IPS-18c (cell line): Measurements from ENCODE around the gene NCKAP1.
"Not testable (repeated sequence)": the region's sequence is repeated elsewhere in the genome, so short reads cannot be mapped to it uniquely, and the experiment has no call there.

Experiments used
- H3K4me3 ChIP-seq: 2 replicates; pipeline ENCODE4 v1.7.0; 2013; ENCODE audit warnings: low read depth, mild to moderate bottlenecking, low read length, moderate library complexity; ENCODE audit not compliant: insufficient read depth
- H3K9me3 ChIP-seq: one replicate; pipeline ENCODE4 v1.6.1; 2013; ENCODE audit warnings: mild to moderate bottlenecking, low read length, moderate library complexity; ENCODE audit not compliant: control insufficient read depth, insufficient read depth

NCKAP1 gene

GRCh38 chr2:183043580-183043979, 5.3 kb upstream of the NCKAP1 start:
- not testable (repeated sequence) for H3K9me3 ChIP-seq, H3K4me3 ChIP-seq

GRCh38 chr2:183040604-183041003, 2.3 kb upstream of the NCKAP1 start:
- H3K9me3 ChIP-seq = no peaks in the 10 kb centered on the region
- H3K4me3 ChIP-seq = no peak overlapping the region

DNA sequence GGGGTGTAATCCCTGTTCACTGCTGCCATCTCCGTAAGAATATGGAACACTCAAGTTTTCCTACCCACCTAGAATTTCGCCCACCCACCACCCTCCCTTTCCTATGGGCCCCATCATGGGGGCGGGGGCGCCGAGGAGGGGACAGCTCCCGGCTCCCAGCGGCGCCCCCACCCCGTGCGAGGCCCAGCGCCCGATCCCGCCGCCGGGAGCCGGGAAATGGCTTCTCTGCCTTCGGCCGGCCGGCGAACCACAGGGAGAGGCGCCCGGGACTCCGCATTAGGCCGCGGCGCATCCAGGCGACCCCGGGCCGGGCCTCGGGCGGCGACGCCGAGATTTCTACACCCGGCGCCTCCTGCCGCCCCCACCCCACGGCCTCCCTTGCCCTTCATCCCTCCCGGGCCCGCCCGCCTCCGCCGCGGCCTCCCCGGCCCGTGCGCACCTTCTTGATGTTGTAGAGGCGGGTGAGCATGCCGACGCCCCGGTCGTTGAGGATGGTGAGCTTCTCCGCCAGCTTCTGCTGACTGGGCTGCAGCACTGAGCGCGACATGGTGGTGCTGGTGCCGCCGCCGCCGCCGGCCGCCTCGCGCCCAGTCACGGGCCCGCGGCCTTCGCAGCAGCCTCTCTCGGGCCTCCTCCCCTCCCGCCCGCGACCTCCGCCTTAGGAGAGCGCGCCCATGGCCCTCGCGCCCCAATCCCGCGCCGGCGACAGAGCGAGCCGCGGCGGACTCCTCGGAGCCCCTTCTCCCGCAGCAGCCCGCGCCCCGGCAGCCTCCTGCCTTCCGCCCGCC, 510 bp downstream of the NCKAP1 start:
- peak overlapping the region; percentile 57 for H3K4me3 ChIP-seq
- no peaks in the 10 kb centered on the region for H3K9me3 ChIP-seq

- H3K4me3 ChIP-seq = peak overlapping the region; percentile 57
- H3K9me3 ChIP-seq = no peaks in the 10 kb centered on the region
Observed at GRCh38 chr2:183037074-183037552, 1.1 kb downstream of the NCKAP1 start.

- Histone ChIP-seq H3K4me3 (peak overlapping the region; percentile 37), H3K9me3 (no peaks in the 10 kb centered on the region)
Observed at GRCh38 chr2:183035954-183036669, 2.1 kb downstream of the NCKAP1 start.

DNA sequence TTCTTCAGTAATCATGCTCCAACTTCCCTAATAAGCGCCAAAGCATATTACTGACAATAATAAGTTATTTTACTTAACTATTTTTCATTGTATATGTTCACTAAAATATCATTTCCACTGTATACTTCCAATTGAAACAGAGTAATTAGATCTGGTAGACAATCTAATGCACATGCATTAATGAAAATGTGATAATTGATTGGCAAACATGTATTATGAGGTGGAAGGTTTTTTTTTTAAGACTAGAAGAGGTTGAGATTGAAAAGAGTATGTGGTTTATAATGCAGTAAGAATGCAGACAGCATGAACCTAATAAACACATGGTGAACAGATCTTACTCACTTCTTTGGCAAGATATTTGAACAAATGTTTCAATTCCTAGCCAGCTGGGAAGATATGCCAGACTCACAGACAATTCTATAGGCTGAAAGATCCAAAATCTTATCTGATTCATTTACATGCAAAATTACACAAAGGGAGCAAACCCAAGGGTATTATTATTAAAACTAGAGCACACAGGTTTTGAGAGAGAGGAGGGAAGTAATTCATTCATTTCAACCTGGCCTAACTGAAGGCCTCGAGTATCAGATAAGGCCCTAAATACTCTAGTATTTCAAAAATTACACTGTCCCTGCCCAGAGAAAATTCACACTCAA, 2.8 kb downstream of the NCKAP1 start:
- H3K9me3 ChIP-seq = no peaks in the 10 kb centered on the region
- H3K4me3 ChIP-seq = no peak overlapping the region

DNA sequence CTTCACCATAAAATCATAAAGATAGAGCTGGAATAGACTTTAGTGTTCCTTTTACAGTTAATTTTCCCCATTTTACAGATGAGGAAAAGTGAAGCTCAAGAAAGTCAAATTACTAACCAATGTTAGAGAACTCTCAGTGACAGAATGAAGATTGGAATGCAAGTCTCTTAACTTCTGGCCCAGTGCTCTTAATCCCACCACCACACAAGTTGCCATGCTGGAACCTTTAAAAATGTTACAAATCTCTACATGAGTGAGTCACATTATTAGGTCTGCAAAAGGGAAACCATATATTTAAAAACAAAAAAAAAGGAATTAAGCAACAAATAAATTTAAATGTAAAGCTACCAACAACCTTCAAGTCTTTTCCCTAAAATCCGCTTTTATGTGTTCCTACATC, 3.5 kb downstream of the NCKAP1 start:
- no peak overlapping the region for H3K4me3 ChIP-seq
- H3K9me3 ChIP-seq = no peaks in the 10 kb centered on the region

- Histone ChIP-seq H3K9me3 (no peaks in the 10 kb centered on the region), H3K4me3 (no peak overlapping the region)
Observed at GRCh38 chr2:183033951-183034350, 4.3 kb downstream of the NCKAP1 start.

DNA sequence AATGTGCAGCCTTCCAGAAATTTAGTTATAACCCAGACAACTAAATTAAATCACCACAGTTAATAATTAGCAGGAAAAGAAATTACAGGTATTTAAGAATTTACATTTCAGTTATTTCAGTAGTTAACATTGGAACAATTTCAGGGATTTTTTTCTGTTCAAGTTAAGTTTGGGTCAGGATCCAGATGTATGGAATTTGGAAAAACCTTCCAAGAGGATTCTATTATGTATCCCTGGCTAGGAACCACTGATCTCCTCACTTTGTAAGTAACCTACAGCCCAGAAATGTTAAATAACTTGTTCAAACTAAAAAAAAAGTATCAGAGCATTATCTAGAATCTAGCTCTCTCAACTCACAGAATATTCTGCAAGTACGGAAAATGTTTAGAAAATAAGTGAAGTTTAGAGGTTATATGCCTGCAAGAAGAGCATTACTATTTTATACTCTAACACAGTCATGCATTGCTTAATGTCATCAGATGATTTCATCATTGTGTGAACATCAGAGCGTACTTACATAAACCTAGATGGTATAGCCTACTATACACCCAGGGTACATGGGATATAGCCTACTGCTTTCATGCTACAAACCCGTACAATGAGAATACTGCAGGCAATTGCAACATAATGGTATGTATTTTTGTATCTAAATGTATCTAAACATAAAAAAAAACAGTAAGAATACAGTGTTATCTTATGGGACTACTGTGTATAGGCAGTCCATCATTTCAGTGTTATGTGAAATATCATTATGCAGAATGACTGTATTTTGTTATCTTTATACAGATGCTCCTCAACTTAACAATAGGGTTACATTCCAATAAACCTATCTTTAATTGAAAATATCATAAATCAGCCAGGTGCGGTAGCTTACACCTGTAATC, 6.1 kb downstream of the NCKAP1 start:
- Histone ChIP-seq H3K4me3 (no peak overlapping the region), H3K9me3 (no peaks in the 10 kb centered on the region)

- H3K9me3 ChIP-seq = no peaks in the 10 kb centered on the region
Observed at GRCh38 chr2:183029219-183029618, 9.0 kb downstream of the NCKAP1 start.

GRCh38 chr2:183028108-183028507, 10.1 kb downstream of the NCKAP1 start:
- Histone ChIP-seq H3K4me3 (no peak overlapping the region), H3K9me3 (no peaks in the 10 kb centered on the region)

More at GRCh38 chr2:183029219-183029618, 9.0 kb downstream of the NCKAP1 start:
- no peak overlapping the region for H3K4me3 ChIP-seq

- H3K4me3 ChIP-seq = no peak overlapping the region
Observed at GRCh38 chr2:183027443-183027842, 10.8 kb downstream of the NCKAP1 start.

DNA sequence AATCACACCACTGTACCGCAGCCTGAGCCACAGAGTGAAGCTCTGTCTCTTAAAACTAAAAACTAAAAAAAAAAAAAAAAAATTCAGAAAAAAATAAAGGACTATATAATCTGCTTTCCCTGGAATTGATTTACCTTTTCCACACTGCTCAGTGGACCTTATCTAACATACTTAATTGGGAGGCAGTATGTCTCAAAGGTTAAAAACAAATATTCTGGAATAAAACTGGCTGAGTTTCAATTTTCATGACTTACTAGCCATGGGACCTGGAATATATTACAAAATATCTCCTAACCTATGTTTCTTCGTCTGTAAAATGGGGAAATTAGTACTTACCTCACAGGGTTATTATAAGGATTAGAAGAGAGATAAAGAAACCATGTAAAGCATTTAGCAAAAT, 11.8 kb downstream of the NCKAP1 start:
- Histone ChIP-seq H3K9me3 (no peaks in the 10 kb centered on the region), H3K4me3 (no peak overlapping the region)

More at GRCh38 chr2:183027443-183027842, 10.8 kb downstream of the NCKAP1 start:
- no peaks in the 10 kb centered on the region for H3K9me3 ChIP-seq

DNA sequence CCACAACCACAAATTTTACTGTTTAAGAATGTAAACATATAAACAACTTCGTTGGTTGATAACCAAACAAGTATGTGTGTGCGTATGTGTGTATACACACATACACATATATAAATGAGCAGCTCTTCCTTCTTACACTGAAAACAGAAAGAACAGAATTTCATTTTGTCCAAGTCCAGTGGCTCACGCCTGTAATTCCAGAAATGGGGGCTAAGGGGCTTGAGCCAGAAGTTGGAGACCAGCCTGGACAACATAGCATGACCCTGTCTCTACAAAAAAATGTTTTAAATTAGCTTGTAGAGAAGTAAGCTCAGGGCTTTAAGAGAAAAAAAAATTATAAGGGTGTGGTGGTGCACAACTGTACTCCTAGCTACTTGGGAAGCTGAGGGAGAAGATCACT, 12.3 kb downstream of the NCKAP1 start:
- H3K4me3 ChIP-seq = no peak overlapping the region
- no peaks in the 10 kb centered on the region for H3K9me3 ChIP-seq

DNA sequence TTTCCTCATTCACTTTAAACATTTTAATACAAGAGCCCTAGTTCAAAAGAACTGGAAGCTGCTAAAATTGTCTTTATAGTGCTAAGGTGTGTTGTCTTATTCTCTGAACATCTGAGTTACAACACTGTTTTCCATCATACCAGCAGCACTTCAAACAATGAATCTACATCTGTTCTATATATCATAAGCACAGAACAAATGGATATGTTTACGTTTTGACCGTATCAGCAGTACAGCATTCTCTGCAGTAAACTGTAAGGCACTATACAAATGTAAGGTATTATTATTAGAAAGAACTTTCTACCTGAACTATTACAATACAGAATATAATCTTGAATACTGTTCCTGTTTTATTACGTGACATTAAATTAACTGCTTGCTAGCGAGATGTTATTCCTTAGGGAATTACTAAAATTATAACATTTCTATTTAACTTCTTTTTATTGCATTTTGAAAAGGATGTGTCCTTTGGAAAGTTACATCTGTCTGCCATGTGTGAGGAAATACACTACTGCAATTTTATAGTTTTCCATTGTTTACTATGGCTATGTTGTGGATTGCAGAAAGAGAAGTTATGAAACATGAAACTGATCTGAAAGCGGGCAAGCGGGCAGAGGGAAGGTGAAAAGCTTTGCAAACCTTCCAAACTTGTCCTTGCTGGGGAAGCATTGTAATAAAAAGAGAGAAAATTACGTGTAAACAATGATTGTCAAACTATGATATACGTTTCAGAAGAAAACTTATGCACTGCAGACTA, 13.7 kb downstream of the NCKAP1 start:
- Histone ChIP-seq H3K4me3 (no peak overlapping the region), H3K9me3 (no peaks in the 10 kb centered on the region)

- H3K4me3 ChIP-seq = no peak overlapping the region
- H3K9me3 ChIP-seq = no peaks in the 10 kb centered on the region
Observed at GRCh38 chr2:183022711-183023110, 15.5 kb downstream of the NCKAP1 start.
